GM12872 (cell line): ENCODE data around the gene VPS33A.

ENCODE experiments used
- CTCF ChIP-seq: IDR thresholded peaks from 3 replicates; pipeline ENCODE4 v1.5.1; 2011; ENCODE audit warnings: low read depth, mild to moderate bottlenecking, low read length, moderate library complexity; ENCODE audit not compliant: insufficient read depth

Gene VPS33A

GRCh38 chr12:122245553-122245952 is 20.7 kb downstream of the VPS33A start:
- no peak for TF ChIP-seq CTCF

- no peak for TF ChIP-seq CTCF
Measured at GRCh38 chr12:122244565-122245371, 21.5 kb downstream of the VPS33A start.

GRCh38 chr12:122243965-122244364 is 22.3 kb downstream of the VPS33A start:
- TF ChIP-seq CTCF: no peak

GRCh38 chr12:122238861-122239260 is 27.4 kb downstream of the VPS33A start:
- TF ChIP-seq CTCF: no peak

- TF ChIP-seq CTCF: no peak
Measured at GRCh38 chr12:122235741-122236140, 30.6 kb downstream of the VPS33A start.

- TF ChIP-seq CTCF: no peak
Measured at GRCh38 chr12:122232691-122233090, 33.6 kb downstream of the VPS33A start.

GRCh38 chr12:122230798-122231197 is 35.5 kb downstream of the VPS33A start:
- no peak for TF ChIP-seq CTCF
